ENCODE data around the gene FALEC.

Gene FALEC

DNA sequence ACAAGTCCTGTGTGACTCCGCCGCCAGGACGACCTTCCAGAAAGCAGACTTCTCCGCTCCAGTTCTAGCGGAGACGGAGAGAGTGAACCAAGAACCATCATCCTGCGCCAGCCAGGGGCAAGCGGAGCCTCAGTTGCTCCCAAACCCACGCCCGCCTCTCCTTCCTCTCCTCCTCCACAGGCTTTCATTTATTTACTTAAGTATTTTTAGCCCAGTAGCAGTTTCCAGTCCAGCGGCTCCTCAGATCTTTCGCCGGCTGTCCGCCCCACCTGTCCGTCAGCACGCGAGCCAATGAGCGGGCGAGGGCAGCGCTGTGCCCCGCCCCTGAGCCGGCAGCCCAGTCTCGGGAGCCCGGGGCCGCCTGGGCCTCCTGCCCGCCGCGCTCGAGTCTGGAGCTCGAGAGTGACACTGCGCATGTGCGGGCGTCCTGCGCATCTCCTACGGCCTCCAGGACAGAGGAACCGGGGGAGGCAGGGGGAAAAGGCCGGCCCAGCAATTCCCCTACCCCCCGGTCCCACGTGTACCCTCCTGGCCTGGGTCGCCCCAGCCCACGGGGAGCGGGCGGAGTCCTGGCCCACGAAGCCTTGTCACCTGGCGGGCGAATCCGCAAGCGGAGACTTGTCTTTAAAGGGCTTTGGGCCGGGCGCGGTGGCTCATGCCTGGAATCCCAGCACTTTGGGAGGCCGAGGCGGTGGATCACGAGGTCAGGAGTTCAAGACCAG, at the start of gene FALEC:
TSS of gene FALEC (plus strand) at position 425 of the 722 bp plus-strand sequence.
- in situ Hi-C loops (cut with MboI; ENCODE audit: low sequenced_read_pairs), result no loop called here

GRCh38 chr1:150466964-150467363, 48.6 kb upstream of the FALEC start:
- in situ Hi-C loops (cut with MboI; ENCODE audit: low sequenced_read_pairs), result no loop called here

DNA sequence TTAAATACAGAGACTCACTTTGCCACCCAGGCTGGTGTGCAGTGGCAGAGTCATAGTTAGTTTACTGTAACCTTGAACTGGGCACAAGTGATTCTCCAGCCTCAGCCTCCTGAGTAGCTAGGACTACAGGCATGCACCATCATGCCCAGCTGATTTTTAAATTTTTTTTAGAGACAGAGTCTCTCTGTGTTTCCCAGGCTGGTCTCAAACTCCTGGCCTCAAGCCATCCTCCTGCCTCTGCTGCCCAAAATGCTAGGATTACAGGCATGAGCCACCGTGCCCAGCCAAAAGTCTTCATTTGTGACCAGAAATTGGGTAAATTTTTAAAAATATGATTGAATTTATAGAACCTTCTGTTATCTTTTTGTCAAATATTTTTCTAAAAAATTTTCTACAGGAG, 46.3 kb upstream of the FALEC start:
- in situ Hi-C loops (cut with MboI; ENCODE audit: low sequenced_read_pairs), result no loop called here

DNA sequence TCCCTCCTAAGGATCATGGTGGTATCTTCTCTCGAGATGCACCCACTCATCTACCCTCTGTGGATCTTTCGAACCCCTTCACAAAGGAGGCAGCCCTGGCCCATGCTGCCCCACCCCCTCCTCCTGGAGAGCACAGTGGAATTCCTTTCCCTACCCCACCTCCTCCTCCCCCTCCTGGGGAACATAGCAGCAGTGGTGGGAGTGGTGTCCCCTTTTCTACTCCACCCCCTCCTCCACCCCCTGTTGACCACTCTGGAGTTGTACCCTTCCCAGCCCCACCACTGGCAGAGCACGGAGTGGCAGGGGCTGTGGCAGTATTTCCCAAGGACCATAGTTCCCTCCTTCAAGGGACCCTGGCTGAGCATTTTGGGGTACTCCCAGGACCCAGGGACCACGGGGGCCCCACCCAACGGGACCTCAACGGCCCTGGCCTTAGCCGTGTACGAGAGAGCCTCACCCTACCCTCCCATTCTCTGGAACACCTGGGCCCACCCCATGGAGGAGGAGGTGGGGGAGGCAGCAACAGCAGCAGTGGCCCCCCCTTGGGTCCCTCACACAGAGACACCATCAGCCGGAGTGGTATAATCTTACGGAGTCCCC, 42.9 kb upstream of the FALEC start:
- in situ Hi-C loops (cut with MboI; ENCODE audit: low sequenced_read_pairs), result no loop called here

GRCh38 chr1:150473659-150474058, 41.9 kb upstream of the FALEC start:
- in situ Hi-C loops (cut with MboI; ENCODE audit: low sequenced_read_pairs), result no loop called here

DNA sequence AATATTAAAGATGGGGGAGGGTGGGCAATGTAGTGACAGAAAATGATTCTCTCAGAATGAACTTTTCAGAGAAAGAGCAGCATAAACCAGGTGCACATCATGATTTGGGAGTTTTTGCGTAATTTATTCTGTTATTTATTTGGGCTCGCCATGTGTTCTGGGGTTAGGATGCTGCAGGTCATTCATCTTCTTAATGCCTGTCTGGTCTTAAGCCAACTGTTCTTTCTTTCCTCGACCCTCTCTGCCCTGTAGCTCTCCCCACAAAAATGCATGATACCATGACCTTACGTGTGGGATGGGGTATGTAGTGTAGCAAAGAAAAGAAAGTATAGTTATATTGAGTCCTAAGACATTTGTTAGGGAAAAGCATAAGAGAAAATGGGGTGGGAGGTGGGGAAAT, 40.7 kb upstream of the FALEC start:
- in situ Hi-C loops (cut with MboI; ENCODE audit: low sequenced_read_pairs), result no loop called here

DNA sequence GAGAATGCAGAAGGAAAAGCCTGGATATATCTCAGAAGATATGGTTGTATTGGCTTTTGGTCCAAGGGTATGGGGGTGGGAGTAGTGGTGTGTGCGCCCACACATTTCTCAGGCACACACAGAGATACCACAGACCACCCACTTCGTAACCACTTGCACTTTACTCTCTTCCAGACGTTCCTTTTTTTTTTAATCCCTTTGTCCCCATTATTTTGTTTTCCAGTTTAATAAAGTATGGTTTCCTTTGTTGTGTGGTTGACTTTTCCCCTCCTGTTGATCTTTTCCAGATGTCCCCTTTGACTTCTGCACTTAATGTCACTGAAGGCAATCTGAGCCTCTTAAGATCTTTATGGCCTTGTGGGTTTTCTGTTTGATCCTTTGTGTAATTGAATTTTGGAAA, 38.8 kb upstream of the FALEC start:
- in situ Hi-C loops (cut with MboI; ENCODE audit: low sequenced_read_pairs), result no loop called here

DNA sequence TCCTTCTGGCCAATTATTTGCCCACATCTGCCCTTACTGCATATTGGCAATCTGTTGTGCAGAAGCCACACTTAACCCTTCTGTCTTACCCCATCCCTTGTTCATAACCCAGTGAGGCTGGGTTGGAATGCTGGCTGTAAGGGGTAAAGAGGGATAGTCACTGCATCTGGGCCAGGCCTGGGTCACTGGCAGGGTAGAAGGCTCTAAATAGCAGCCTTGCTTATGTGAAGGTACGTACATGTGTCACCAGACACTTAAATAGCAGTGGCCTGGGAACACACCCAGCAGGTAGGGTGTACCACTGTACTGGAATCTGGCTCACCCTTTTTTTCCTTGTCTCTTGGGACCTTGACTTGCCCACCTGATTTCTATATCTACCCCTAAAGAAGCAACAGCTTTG, 38.2 kb upstream of the FALEC start:
- in situ Hi-C loops (cut with MboI; ENCODE audit: low sequenced_read_pairs), result no loop called here

- in situ Hi-C loops (cut with MboI; ENCODE audit: low sequenced_read_pairs), result no loop called here
These were observed 37.8 kb upstream of the FALEC start for GRCh38 chr1:150477733-150478132.

- in situ Hi-C loops (cut with MboI; ENCODE audit: low sequenced_read_pairs), result no loop called here
These were observed 36.2 kb upstream of the FALEC start for GRCh38 chr1:150479370-150479769.

GRCh38 chr1:150479927-150480352, 35.6 kb upstream of the FALEC start:
- in situ Hi-C loops (cut with MboI; ENCODE audit: low sequenced_read_pairs), result no loop called here

GRCh38 chr1:150484431-150484830, 31.1 kb upstream of the FALEC start:
- in situ Hi-C loops (cut with MboI; ENCODE audit: low sequenced_read_pairs), result no loop called here

DNA sequence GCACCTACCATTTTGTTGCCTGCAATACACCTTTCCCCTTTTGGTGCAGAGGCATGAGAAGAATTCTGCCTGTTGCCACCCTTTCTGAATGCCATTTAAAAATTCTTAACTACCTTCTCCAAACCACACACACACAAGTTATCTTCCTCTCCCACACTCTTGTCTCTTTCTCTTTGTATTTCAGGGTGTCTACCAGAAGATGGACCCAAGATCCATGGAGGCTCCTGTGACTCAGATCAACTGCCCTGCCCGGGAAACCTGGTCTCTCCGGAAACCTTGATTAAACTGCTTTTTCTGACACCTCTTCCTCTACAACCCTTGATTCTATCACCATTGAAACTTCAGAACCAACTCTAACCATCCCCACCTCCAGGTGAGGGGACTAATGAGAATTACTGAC, 30.7 kb upstream of the FALEC start:
- in situ Hi-C loops (cut with MboI; ENCODE audit: low sequenced_read_pairs), result no loop called here

DNA sequence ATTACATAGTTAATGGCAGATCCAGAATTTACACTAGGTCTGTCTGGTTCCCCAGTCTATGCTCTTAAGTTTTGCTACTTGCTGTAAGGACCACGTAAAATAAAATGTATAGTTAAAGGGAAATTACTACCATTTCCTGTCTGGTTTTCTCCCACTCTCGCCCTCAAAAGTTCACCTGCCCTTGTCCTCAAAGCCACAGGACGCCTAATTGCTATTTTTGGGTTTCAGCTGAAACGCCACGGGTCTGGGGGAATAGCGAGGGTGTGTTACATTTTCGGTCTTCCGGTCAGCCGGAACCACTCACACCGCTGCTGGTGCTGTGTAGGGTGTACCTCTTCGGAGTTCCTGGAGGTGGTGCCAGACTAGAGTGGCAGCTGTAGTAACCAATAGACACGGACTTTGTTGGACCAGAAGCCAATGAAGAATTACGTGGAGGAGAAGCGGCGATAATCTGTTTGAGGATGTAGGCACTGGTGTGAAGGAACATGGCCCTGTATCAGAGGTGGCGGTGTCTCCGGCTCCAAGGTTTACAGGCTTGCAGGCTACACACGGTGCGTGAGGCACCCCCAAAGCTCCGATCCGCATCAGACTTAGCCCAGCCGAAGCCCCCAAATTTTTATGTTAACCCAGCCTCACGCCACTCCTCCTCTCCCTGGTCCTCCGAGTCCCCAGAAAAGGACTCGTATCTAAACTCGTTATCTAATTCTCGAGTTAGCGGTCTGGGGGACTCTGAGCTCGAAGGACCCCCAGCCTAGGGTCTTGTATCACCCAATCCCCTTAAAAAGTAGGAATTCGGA, 28.4 kb upstream of the FALEC start, which contains the start of gene TARS2:
TSS of gene TARS2 (plus strand) at position 454 of the 797 bp plus-strand sequence. CDS start at position 486, 32 bp downstream.
- in situ Hi-C loops (cut with MboI; ENCODE audit: low sequenced_read_pairs), result no loop called here

DNA sequence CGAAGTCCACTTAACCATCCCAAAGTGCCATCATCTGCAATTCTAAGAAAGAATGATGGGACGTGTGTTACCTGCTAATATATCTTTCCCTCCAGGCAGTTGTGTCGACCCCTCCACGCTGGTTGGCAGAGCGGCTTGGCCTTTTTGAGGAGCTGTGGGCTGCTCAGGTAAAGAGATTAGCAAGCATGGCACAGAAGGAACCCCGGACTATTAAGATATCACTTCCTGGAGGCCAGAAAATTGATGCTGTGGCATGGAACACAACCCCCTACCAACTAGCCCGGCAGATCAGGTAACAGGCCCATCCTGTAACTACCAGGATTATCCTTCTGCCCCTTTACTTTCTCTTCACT, 27.8 kb upstream of the FALEC start:
- in situ Hi-C loops (cut with MboI; ENCODE audit: low sequenced_read_pairs), result no loop called here

- in situ Hi-C loops (cut with MboI; ENCODE audit: low sequenced_read_pairs), result no loop called here
These were observed 22.4 kb upstream of the FALEC start for GRCh38 chr1:150493175-150493574.

GRCh38 chr1:150498342-150498741, 17.2 kb upstream of the FALEC start:
- in situ Hi-C loops (cut with MboI; ENCODE audit: low sequenced_read_pairs), result no loop called here

DNA sequence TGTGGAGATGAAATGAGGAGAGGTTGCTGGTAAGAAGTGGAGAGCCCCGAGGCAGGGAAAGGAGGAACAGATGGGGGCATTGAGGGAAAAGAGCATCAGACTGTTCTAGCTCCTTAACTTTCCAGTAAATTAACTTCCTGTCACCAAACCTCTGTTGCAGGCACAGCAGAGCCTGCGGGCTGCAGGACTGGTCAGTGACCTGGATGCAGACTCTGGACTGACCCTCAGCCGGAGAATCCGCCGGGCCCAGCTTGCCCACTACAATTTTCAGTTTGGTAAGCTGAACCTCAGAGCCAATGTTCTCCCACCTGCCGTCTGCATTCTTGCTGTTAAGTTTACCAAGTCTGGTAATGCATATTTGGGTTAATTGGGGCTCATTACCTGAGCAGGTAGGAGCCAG, 10.1 kb upstream of the FALEC start:
- in situ Hi-C loops (cut with MboI; ENCODE audit: low sequenced_read_pairs), result no loop called here

- in situ Hi-C loops (cut with MboI; ENCODE audit: low sequenced_read_pairs), result no loop called here
These were observed 7.4 kb upstream of the FALEC start, which contains the start of gene ECM1 for GRCh38 chr1:150507912-150508864. TSS of gene ECM1 (plus strand) at chr1:150508109. CDS start at chr1:150508210, 101 bp downstream.

- in situ Hi-C loops (cut with MboI; ENCODE audit: low sequenced_read_pairs), result no loop called here
These were observed 6.6 kb upstream of the FALEC start for GRCh38 chr1:150508982-150509381.

GRCh38 chr1:150511551-150511950, 4.0 kb upstream of the FALEC start:
- in situ Hi-C loops (cut with MboI; ENCODE audit: low sequenced_read_pairs), result no loop called here
